ENCODE measurements around the gene FPGS. TPM values are rescaled to one million over a fixed set of nuclear protein-coding genes. Genes with fewer than 3 reads are reported as not detected.
"Not testable (repeated sequence)": the region's sequence is repeated elsewhere in the genome, so short reads cannot be mapped to it uniquely, and the experiment has no call there.

Gene FPGS
- 10 to 100 TPM; 67.8 to 73.0 TPM for total RNA-seq

DNA sequence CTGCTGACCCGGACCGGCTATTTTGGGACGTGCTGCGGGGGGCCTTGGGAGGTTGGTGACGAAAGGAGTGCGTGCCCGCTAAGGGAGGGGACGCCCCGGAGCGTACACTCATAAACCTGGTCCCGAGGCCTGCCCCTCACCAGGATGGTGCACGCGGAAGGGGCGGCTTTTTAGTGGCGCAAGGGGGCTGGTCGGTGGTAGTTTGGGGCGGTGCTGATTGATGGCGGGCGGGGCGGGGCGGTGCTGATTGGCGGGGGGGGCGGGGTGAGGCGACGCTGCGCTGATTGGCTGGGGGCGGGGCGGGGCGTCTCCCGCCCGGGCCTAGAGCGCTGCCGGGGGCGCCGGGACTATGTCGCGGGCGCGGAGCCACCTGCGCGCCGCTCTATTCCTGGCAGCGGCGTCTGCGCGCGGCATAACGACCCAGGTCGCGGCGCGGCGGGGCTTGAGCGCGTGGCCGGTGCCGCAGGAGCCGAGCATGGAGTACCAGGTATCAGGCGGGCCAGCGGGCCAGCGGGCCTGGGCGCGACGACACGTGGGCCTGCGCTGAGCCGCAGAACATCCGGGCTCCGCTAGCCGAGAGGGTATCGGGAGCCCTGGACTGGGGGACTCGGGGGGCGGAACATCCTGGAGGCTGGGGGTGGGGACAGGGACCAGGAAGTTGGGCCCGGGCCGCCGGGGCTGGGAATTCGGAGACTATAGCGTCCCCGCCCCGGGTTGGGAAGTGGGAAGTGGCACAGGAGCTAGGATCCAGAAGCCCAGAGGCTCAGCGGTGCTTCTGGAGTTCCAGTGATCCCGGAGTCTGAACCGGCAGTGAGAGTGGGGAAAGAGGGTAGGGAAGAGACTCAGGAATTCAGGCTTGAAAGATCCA lies at the start of gene FPGS:
TSS of gene FPGS (plus strand) at position 307 of the 868 bp plus-strand sequence. CDS start at position 350, 43 bp downstream.
- Mint-ChIP-seq H3K4me3 (peak within 1 kb of the TSS; percentile 96), H3K9me3 (no peaks in the 10 kb centered on the region), H3K4me1 (ENCODE audit: low read depth) (peaks cover 29% of the 10 kb centered on the region), H3K27me3 (ENCODE audit: low read depth) (no peaks in the 10 kb centered on the region), H3K36me3 (ENCODE audit: low read depth) (peaks cover 11% of the 10 kb centered on the region), H3K27ac (peak within 1 kb of the TSS; percentile 84)
- intact Hi-C loops (cut with micrococcal nuclease), result loop anchor here (1.0 to 5.0 kb wide), 6 partner anchors 18 to 357 kb away; partner anchors contain the start of genes BBLN, ST6GALNAC4 and TOR2A
- CTCF ChIA-PET, result no interaction called here
- peak; percentile 92 for DNase-seq

DNA sequence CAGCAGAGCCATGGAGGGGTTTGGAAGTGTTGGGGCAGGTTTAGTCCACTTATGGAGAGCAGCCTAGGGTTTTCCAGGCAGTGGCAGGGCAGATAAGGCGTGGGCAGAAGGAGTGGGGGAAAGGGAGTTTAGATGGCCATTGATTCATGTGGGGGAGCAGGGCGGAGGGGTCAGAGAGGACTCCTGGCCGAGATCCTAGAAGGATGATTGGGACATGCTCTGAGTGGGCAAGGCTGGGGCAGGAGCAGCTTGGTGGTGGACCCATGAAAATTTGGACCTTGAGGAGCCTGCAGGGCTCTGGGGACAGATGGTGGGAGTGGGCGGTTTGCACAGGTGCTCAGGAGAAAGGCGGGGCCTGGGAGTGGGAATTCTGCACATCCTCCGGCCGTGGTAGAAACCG lies 49.5 kb upstream of the FPGS start:
- intact Hi-C loops (cut with micrococcal nuclease), result no loop called here
- Mint-ChIP-seq H3K9me3 (no peaks in the 10 kb centered on the region), H3K36me3 (ENCODE audit: low read depth) (peaks cover 7% of the 10 kb centered on the region), H3K27ac (no peak overlapping the region), H3K27me3 (ENCODE audit: low read depth) (no peaks in the 10 kb centered on the region), H3K4me3 (no peak overlapping the region), H3K4me1 (ENCODE audit: low read depth) (no peaks in the 10 kb centered on the region)
- CTCF ChIA-PET, result no interaction called here
- DNase-seq, result no peak

- DNase-seq, result no peak
- Mint-ChIP-seq H3K4me3 (no peak overlapping the region), H3K36me3 (ENCODE audit: low read depth) (peaks cover 7% of the 10 kb centered on the region), H3K4me1 (ENCODE audit: low read depth) (no peaks in the 10 kb centered on the region), H3K27me3 (ENCODE audit: low read depth) (no peaks in the 10 kb centered on the region), H3K27ac (no peak overlapping the region), H3K9me3 (no peaks in the 10 kb centered on the region)
- intact Hi-C loops (cut with micrococcal nuclease), result no loop called here
- CTCF ChIA-PET, result no interaction called here
Measured at GRCh38 chr9:127753622-127754021, 49.1 kb upstream of the FPGS start.

- no peak overlapping the region for H3K4me3 Mint-ChIP-seq
Measured at GRCh38 chr9:127754099-127755060, 48.3 kb upstream of the FPGS start.

DNA sequence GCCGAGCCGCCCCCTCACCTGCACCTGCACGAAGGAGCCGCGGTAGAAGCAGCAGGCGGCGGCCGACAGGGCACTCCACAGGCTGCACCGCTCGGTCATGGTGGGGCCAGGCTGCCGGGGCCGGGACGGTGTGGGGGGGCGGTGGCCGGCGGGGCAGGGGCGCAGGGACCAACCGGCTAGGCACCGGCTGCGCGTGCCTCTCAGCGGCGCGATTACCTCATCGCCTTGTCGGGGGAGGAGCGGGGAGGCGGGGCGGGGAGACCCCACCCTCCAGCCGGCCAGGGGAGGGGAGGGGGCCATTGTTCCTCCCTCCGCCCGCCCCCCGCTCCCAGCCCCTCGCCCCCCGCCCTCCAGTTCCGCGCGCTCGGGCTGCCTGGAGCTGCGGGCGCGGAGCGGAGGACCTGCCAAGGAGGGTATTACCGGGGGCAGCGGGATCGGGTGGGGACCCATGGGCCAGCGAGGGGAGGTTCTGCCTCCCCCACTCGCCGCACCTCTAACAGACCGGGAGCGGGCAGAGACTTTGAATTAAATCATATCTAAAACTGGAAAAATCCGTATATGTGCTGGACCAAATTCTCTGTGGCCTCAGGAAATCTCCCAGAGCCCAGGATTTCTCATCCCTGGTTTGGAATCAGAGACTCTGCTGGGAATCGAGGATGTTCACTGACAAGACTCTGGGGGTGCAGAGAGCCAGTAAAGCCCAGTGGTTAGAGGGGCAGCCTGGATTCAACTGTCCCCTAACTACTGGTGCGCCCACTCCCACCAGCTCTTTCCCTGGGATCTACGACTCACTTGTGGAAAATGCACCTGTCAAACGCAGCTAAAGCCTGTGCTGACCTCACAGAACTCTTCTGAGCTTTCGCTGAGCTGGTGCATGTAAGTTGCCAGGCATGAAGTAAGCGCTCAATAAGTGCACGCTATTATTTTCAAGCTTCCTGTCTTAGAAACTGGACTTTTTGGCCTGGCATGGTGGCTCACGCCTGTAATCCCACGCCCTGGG lies 47.3 kb upstream of the FPGS start:
- CTCF ChIA-PET, result interaction anchor here (1.1 kb wide), 2 partner anchors 15 to 21 kb away, joined by 3 read pairs; no protein-coding TSS in a partner anchor
- no peaks in the 10 kb centered on the region for H3K27me3 Mint-ChIP-seq (ENCODE audit: low read depth)
- H3K4me3 Mint-ChIP-seq, result no peak overlapping the region
- no peak for DNase-seq
- peaks cover 4% of the 10 kb centered on the region for H3K36me3 Mint-ChIP-seq (ENCODE audit: low read depth)
- no peaks in the 10 kb centered on the region for H3K4me1 Mint-ChIP-seq (ENCODE audit: low read depth)
- no peaks in the 10 kb centered on the region for H3K9me3 Mint-ChIP-seq
- H3K27ac Mint-ChIP-seq, result no peak overlapping the region
- intact Hi-C loops (cut with micrococcal nuclease), result no loop called here

More at GRCh38 chr9:127754099-127755060, 48.3 kb upstream of the FPGS start:
- Mint-ChIP-seq H3K9me3 (no peaks in the 10 kb centered on the region), H3K27me3 (ENCODE audit: low read depth) (no peaks in the 10 kb centered on the region), H3K4me1 (ENCODE audit: low read depth) (no peaks in the 10 kb centered on the region), H3K27ac (no peak overlapping the region), H3K36me3 (ENCODE audit: low read depth) (peaks cover 7% of the 10 kb centered on the region)
- CTCF ChIA-PET, result no interaction called here
- intact Hi-C loops (cut with micrococcal nuclease), result no loop called here
- no peak for DNase-seq

DNA sequence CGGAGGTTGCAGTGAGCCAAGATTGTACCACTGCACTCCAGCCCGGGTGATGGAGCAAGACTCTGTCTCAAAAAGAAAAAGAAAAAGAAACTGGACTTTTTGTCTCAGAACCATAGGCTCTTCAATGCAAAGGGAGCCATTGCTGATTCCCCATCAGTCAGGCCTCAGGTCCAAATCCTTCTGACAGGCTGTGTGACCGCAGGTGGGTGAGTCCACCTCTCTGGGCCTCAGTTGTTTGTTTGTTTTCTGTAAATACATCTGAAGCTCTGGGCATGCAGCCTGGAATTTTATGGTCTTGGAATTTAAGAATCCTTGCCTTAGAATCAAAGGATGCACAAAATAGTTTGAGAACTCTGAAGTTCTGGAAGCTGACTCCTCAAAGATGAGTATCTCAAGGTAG lies 46.4 kb upstream of the FPGS start:
- Mint-ChIP-seq H3K4me1 (ENCODE audit: low read depth) (no peaks in the 10 kb centered on the region), H3K27me3 (ENCODE audit: low read depth) (no peaks in the 10 kb centered on the region), H3K9me3 (no peaks in the 10 kb centered on the region), H3K36me3 (ENCODE audit: low read depth) (no peaks in the 10 kb centered on the region), H3K27ac (no peak overlapping the region), H3K4me3 (no peak overlapping the region)
- CTCF ChIA-PET, result interaction anchor here (0.6 to 1.1 kb wide), 4 partner anchors 10 to 230 kb away, joined by 3 to 5 read pairs (median 3); no protein-coding TSS in a partner anchor
- intact Hi-C loops (cut with micrococcal nuclease), result no loop called here
- no peak for DNase-seq

DNA sequence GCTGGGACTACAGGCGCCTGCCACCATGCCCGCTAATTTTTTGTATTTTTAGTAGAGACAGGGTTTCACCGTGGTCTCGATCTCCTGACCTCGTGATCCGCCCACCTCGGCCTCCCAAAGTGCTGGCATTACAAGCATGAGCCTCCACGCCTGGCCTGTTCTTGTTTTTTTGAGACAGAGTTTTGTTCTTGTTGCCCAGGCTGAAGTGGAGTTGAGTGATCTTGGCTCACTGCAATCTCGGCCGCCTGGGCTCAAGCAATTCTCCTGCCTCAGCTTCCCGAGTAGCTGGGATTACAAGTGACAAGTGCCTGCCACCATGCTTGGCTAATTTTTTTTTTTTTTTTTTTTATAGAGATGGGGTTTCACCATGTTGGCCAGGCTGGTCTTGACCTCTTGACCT lies 45.9 kb upstream of the FPGS start:
- not testable (repeated sequence) for H3K27ac Mint-ChIP-seq

DNA sequence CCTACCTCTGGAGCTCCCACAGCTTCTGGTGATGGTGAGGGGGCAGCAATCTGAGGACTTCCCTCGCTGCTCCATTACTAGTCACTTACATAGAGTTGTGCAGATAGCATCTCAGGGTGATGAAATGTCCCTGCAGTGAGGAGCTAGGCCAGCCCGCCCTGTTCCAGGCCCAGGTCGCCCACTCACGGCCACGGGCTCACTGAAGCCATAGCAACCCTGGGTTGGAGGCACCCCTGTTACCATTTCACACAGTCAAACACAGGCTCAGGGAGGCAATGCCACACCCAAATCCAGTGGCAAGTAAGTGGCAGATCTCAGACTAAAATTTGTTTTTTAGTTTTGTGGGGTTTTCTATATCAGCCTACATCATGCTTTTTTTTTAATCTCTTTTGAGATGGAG lies 43.8 kb upstream of the FPGS start:
- peaks cover 3% of the 10 kb centered on the region for H3K4me1 Mint-ChIP-seq (ENCODE audit: low read depth)
- no peak overlapping the region for H3K4me3 Mint-ChIP-seq
- H3K27ac Mint-ChIP-seq, result no peak overlapping the region
- no peaks in the 10 kb centered on the region for H3K27me3 Mint-ChIP-seq (ENCODE audit: low read depth)
- intact Hi-C loops (cut with micrococcal nuclease), result no loop called here
- CTCF ChIA-PET, result no interaction called here
- no peak for DNase-seq
- no peaks in the 10 kb centered on the region for H3K36me3 Mint-ChIP-seq (ENCODE audit: low read depth)
- no peaks in the 10 kb centered on the region for H3K9me3 Mint-ChIP-seq

More for the DNA sequence above, 45.9 kb upstream of the FPGS start:
- DNase-seq; H3K4me1 Mint-ChIP-seq (ENCODE audit: low read depth); H3K36me3 Mint-ChIP-seq (ENCODE audit: low read depth); H3K9me3 Mint-ChIP-seq; H3K27me3 Mint-ChIP-seq (ENCODE audit: low read depth); intact Hi-C loops (cut with micrococcal nuclease); H3K4me3 Mint-ChIP-seq: not testable (repeated sequence)
- CTCF ChIA-PET, result interaction anchor here (0.6 to 0.8 kb wide), 3 partner anchors 9 to 68 kb away, joined by 3 to 5 read pairs (median 3); partner anchors contain the start of gene CDK9

DNA sequence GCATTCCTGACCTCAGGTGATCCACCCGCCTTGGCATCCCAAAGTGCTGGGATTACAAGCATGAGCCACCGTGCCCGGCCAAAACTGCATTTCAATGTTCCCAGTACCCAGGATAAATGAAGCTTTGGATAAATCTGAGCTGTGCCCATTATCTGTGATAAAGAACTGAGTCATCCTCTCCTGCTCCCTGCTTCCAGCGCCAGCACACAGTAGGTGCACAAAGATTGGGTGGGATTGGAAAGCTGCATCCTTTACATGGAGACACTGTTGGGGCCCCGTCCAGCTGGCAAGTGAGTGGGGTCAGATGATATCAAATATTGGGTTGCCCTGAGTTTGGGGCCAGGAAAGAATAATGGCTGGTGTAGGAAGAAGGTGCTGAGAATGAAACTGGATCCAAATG lies 41.6 kb upstream of the FPGS start:
- no peak overlapping the region for H3K27ac Mint-ChIP-seq
- H3K9me3 Mint-ChIP-seq, result no peaks in the 10 kb centered on the region
- DNase-seq, result no peak
- CTCF ChIA-PET, result no interaction called here
- H3K36me3 Mint-ChIP-seq (ENCODE audit: low read depth), result peaks cover 3% of the 10 kb centered on the region
- H3K4me1 Mint-ChIP-seq (ENCODE audit: low read depth), result peaks cover 16% of the 10 kb centered on the region
- H3K4me3 Mint-ChIP-seq, result no peak overlapping the region
- H3K27me3 Mint-ChIP-seq (ENCODE audit: low read depth), result no peaks in the 10 kb centered on the region
- intact Hi-C loops (cut with micrococcal nuclease), result no loop called here

DNA sequence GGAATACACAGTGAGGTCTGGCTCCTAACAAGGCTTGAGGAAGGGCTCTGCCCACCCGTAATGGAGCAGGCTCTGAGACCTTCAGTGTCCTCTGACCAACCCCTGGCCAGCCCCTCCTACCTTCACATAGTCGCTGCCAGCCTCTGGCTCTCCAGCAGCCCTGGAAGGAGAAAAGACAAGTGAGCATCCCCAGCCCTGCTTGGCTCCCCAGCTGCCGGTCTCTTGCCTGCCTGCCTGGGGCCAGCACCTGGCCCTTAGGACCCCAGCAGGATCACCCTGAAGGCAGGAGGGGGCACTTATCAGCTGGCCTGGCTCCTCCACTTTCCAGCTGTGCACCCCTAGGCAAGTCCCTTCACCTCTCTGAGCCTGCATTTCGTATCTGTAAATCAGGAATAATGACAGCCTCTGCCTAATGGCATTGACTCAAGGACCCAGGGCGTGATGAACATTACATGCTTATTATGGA lies 41.2 kb upstream of the FPGS start:
- Mint-ChIP-seq H3K9me3 (no peaks in the 10 kb centered on the region), H3K36me3 (ENCODE audit: low read depth) (peaks cover 7% of the 10 kb centered on the region), H3K4me1 (ENCODE audit: low read depth) (peaks cover 21% of the 10 kb centered on the region), H3K27ac (no peak overlapping the region), H3K27me3 (ENCODE audit: low read depth) (no peaks in the 10 kb centered on the region), H3K4me3 (no peak overlapping the region)
- CTCF ChIA-PET, result no interaction called here
- intact Hi-C loops (cut with micrococcal nuclease), result no loop called here
- DNase-seq, result no peak

DNA sequence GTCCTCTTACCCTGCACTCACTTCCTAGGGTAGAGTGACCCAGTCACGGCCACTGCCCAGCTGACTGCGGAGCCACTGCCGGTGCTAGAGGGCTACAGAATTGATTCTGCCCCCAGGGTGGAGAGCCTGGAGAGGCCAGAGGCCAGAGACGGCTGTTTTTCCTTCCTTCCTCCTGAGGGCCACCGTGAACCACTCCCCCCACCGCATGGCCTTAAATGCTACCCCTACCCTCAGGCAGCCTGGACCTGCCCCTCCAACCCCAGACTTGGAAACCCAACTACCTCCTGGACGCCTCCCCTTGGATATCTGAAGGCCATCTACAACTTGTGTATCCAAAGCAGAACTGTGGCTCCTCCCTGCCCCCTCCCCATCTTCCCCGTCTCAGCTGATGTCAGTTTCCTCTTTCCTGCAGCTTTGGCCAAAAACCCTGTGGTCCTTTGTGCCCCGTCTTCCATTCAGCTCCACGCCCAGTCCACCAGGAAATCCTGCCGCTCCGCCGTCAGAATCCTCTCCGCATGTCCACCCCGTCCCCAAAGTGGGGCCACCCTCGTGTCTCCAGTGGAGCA lies 40.5 kb upstream of the FPGS start:
- Mint-ChIP-seq H3K4me3 (no peak overlapping the region), H3K36me3 (ENCODE audit: low read depth) (peaks cover 7% of the 10 kb centered on the region), H3K4me1 (ENCODE audit: low read depth) (peaks cover 27% of the 10 kb centered on the region), H3K27me3 (ENCODE audit: low read depth) (no peaks in the 10 kb centered on the region), H3K9me3 (no peaks in the 10 kb centered on the region), H3K27ac (no peak overlapping the region)
- intact Hi-C loops (cut with micrococcal nuclease), result no loop called here
- no peak for DNase-seq
- CTCF ChIA-PET, result interaction anchor here (1.2 to 1.9 kb wide), 2 partner anchors 18 to 28 kb away, joined by 3 to 8 read pairs; partner anchors contain the start of gene TOR2A
